ENCODE data around the gene AMACR. TPM values are rescaled to one million over a fixed set of nuclear protein-coding genes. Genes with fewer than 3 reads are reported as not detected.

AMACR gene
- total and polyA plus RNA-seq, 2 of the 8 experiments (the other 6 are each of a cell fraction or from before 2014, with no cell fraction given): 9.1 to 12.6 TPM

GRCh38 chr5:34007621-34008600, at the start of gene AMACR (continued):
- TF ChIP-seq POLR2AphosphoS5 (IDR thresholded peaks at IDR 0.05; ENCODE audit: low read depth, low read length) (peak; percentile 75; the same call in 1 of the 2 replicates), POU5F1 (IDR thresholded peaks at IDR 0.05; ENCODE audit: low read depth, low read length) (no peak), SIN3A (conservative IDR thresholded peaks at IDR 0.05 in 1 of 2, IDR thresholded peaks at IDR 0.05 in 1 of 2; ENCODE audit: low read depth in 1 of 2, low read length in 2 of 2) (0 out of 4 replicates have a peak, but pooled peaks of 1 of the 2 experiments have one; percentile 30), KDM5A (IDR thresholded peaks at IDR 0.05; ENCODE audit: low read length) (no peak), SIX5 (IDR thresholded peaks at IDR 0.05; ENCODE audit: low read depth, low read length) (no peak), TEAD4 (IDR thresholded peaks at IDR 0.05; ENCODE audit: low read depth, low read length) (peak; percentile 67; the same call in 1 of the 2 replicates), RFX5 (IDR thresholded peaks at IDR 0.05; ENCODE audit: borderline replicate concordance, low read depth, low read length) (no peak), TAF7 (optimal IDR thresholded peaks at IDR 0.05; ENCODE audit: borderline replicate concordance, low read depth, low read length) (peak; percentile 18), SP4 (IDR thresholded peaks at IDR 0.05; ENCODE audit: low read length) (no peak), ZNF274 (IDR thresholded peaks at IDR 0.05; ENCODE audit: borderline replicate concordance, extremely low read depth, low read length) (no peak), SAP30 (IDR thresholded peaks at IDR 0.05; ENCODE audit: insufficient read depth, insufficient replicate concordance, low read length) (no peak), TBP (IDR thresholded peaks at IDR 0.05; ENCODE audit: low read depth, low read length) (peak; percentile 72), CREB1 (IDR thresholded peaks at IDR 0.05) (no peak), POLR2A (IDR thresholded peaks at IDR 0.05; ENCODE audit: control extremely low read depth in 1 of 2, low read depth in 2 of 2, low read length in 2 of 2) (peak; percentile 62 to 91), NRF1 (IDR thresholded peaks at IDR 0.05; ENCODE audit: low read depth, low read length) (peak; percentile 84), CBX8 (IDR thresholded peaks at IDR 0.05; ENCODE audit: borderline replicate concordance, low read depth, low read length) (no peak), BRCA1 (IDR thresholded peaks at IDR 0.05; ENCODE audit: low read depth, low read length) (no peak), BCL11A (IDR thresholded peaks at IDR 0.05; ENCODE audit: low read depth in 2 of 2, low read length in 2 of 2) (no peak), ASH2L (IDR thresholded peaks at IDR 0.05; ENCODE audit: low read length) (peak; percentile 98), CHD1 (IDR thresholded peaks at IDR 0.05; ENCODE audit: low read depth, low read length) (no peak), SRF (IDR thresholded peaks at IDR 0.05; ENCODE audit: low read depth, low read length) (no peak), SIRT6 (IDR thresholded peaks at IDR 0.05; ENCODE audit: low read length) (no peak)
- TF ChIP-seq, protein P1, sequence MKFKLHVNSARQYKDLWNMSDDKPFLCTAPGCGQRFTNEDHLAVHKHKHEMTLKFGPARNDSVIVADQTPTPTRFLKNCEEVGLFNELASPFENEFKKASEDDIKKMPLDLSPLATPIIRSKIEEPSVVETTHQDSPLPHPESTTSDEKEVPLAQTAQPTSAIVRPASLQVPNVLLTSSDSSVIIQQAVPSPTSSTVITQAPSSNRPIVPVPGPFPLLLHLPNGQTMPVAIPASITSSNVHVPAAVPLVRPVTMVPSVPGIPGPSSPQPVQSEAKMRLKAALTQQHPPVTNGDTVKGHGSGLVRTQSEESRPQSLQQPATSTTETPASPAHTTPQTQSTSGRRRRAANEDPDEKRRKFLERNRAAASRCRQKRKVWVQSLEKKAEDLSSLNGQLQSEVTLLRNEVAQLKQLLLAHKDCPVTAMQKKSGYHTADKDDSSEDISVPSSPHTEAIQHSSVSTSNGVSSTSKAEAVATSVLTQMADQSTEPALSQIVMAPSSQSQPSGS (IDR thresholded peaks at IDR 0.05; ENCODE audit: low read length): no peak

Measured in H1 (cell line).